GM19099 (cell line): ENCODE measurements around the gene VPS13C.

Experiments
- POLR2A ChIP-seq: IDR thresholded peaks from 3 replicates; pipeline ENCODE4 v1.6.1; 2011; ENCODE audit warnings: low read depth; ENCODE audit not compliant: insufficient read length; ENCODE audit errors: extremely low read depth

Gene VPS13C

GRCh38 chr15:62083194-62084154 lies 23.2 kb upstream of the VPS13C start:
- TF ChIP-seq POLR2A: no peak

- no peak for TF ChIP-seq POLR2A
These were observed 19.3 kb upstream of the VPS13C start for GRCh38 chr15:62079594-62079993.

- TF ChIP-seq POLR2A: no peak
These were observed 15.5 kb upstream of the VPS13C start for GRCh38 chr15:62075595-62076277.

- TF ChIP-seq POLR2A: no peak
These were observed 11.6 kb upstream of the VPS13C start for GRCh38 chr15:62071711-62072308.

GRCh38 chr15:62069551-62069950 lies 9.3 kb upstream of the VPS13C start:
- no peak for TF ChIP-seq POLR2A

GRCh38 chr15:62068810-62069167 lies 8.5 kb upstream of the VPS13C start:
- TF ChIP-seq POLR2A: no peak

- no peak for TF ChIP-seq POLR2A
These were observed 8.0 kb upstream of the VPS13C start for GRCh38 chr15:62068071-62068809.

GRCh38 chr15:62067448-62068044 lies 7.3 kb upstream of the VPS13C start:
- no peak for TF ChIP-seq POLR2A

- no peak for TF ChIP-seq POLR2A
These were observed 6.6 kb upstream of the VPS13C start, which contains the start of gene C2CD4A for GRCh38 chr15:62066663-62067447. Gene C2CD4A, plus strand, starts transcription at chr15:62066977. Its CDS starts 637 bp downstream, at chr15:62067614.

GRCh38 chr15:62063825-62064635 lies 3.8 kb upstream of the VPS13C start:
- TF ChIP-seq POLR2A: no peak

GRCh38 chr15:62060896-62061280 lies 641 bp upstream of the VPS13C start:
- no peak for TF ChIP-seq POLR2A

GRCh38 chr15:62059816-62060112 lies 483 bp downstream of the VPS13C start:
- TF ChIP-seq POLR2A: no peak
